GM12873 (cell line): ENCODE data around the gene ALX4.

Experiments used
- CTCF ChIP-seq: IDR thresholded peaks from 2 replicates; pipeline ENCODE4 v1.5.1; 2012; ENCODE audit warnings: low read depth, mild to moderate bottlenecking, moderate library complexity, low read length, control low read depth; ENCODE audit not compliant: insufficient read depth; ENCODE audit errors: missing control alignments

The ALX4 gene

GRCh38 chr11:44304091-44305025 is 5.6 kb downstream of the ALX4 start:
- no peak for TF ChIP-seq CTCF

GRCh38 chr11:44303401-44303938 is 6.5 kb downstream of the ALX4 start:
- TF ChIP-seq CTCF, result no peak

- TF ChIP-seq CTCF, result no peak
These were observed 8.2 kb downstream of the ALX4 start for GRCh38 chr11:44301564-44302271.

DNA sequence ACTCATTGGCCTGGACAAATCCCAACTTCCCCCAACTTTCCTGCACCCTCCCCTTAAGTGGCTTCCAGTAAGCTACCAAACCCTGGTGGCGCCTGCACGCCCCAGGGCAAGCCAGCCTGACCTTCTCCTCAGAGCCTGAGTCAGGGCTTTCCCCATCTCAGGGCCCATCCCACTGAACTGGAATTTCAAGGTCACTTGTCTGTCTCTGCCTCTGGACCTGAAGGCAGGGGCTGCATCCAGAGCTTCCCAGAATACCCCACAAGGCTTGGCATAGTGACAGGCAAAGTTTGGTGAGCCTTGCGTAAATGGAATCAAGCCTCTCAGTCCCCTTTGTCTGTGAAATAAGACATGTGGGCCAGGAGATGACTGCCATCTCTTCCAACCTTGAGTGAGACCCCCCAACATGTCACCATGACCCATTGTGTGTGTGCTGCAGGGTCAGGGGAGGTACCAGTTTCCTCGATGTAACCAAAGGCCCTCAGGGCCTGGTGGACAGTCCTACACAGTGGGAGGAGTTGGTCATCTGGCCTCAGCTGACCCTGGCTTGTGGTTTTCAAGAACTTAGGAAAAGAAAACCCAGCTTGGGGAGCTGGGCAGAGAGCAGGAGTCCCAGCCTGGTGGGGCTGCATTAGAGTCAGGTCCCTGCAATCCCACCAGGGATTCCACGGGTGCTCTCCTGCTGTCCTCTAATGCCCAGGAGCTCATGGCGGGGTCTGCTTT is 8.9 kb downstream of the ALX4 start:
- TF ChIP-seq CTCF, result no peak

- TF ChIP-seq CTCF, result no peak
These were observed 11.1 kb downstream of the ALX4 start for GRCh38 chr11:44298862-44299261.

DNA sequence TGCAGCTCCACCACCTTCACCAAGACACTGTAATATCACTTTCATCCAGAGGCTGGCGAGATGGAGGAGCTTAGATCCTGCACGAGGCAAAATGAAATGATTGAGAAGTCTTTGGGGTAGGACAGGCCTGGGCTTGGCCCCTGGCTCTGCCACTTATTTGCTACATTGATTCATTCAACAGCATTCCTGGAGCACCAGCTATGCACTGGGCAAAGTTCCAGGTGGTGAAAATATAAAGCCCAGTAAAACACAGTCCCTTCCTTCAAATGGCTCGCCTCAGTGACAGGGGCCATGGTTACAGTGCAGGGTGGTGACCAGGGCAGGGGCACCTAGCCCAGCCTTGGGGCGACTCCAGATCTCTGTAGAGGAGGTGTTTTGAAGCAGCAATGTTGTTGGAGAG is 19.7 kb downstream of the ALX4 start:
- no peak for TF ChIP-seq CTCF
